GM12878 (cell line): ENCODE measurements around the gene MRPL33. TPM values are rescaled to one million over a fixed set of nuclear protein-coding genes. Genes with fewer than 3 reads are reported as not detected.

Source experiments
- ATAC-seq: fragments of 200-7000 bp; cut with Tn5 transposase; 3 replicates; pipeline ENCODE4 v1.9.1; 2020; ENCODE audit warnings: mild to moderate bottlenecking, moderate library complexity
- BruUV-seq: library from RNA; stranded (reverse); fragments of 400-500 nt; replicated peaks from 2 replicates; lab custom pipeline; 2021; lab: Mats Ljungman, UMichigan
- CTCF ChIA-PET: fragments of 300-600 bp; sonication (Branson Sonifier 250); formaldehyde crosslinking; extraction: SDS; loops from one replicate; lab custom pipeline; 2021; ENCODE audit warnings: inconsistent platforms; lab: Yijun Ruan, JAX
- POLR2A ChIA-PET: fragments of 350-600 bp; formaldehyde crosslinking; extraction: SDS; loops from one replicate; lab custom pipeline; 2021; ENCODE audit warnings: inconsistent platforms; lab: Charles Lee
- RAD21 ChIA-PET: fragments of 300-600 bp; sonication (Branson Sonifier 250); formaldehyde crosslinking; loops from one replicate; lab custom pipeline; 2023; ENCODE audit warnings: antibody characterized with exemption; ENCODE audit not compliant: unreplicated experiment; lab: Charles Lee
- SMC1A ChIA-PET: fragments of 300-600 bp; sonication (Branson Sonifier 250); formaldehyde crosslinking; loops from one replicate; lab custom pipeline; 2023; ENCODE audit not compliant: unreplicated experiment, uncharacterized antibody; lab: Charles Lee
- DNase-seq: peaks from one replicate; pipeline ENCODE4 v3.0.0-alpha.2; 2011; ENCODE audit warnings: low read depth, low spot score
- FAIRE-seq: peaks from 3 replicates; lab custom pipeline; 2011; peaks lifted over from hg19 to GRCh38; lab: Jason Lieb, UNC
- H2AFZ ChIP-seq: 2 replicates; pipeline ENCODE4 v1.6.0; 2011; ENCODE audit warnings: low read depth, low read length, control low read depth; ENCODE audit not compliant: control insufficient read depth
- H3K27ac ChIP-seq: 2 replicates; pipeline ENCODE4 v1.5.1; 2011; ENCODE audit warnings: control low read depth; ENCODE audit not compliant: control insufficient read depth, insufficient read depth
- H3K27me3 ChIP-seq, 2 experiments: replicated peaks in 1 of 2; 2 replicates each; pipeline versions ENCODE4 v1.6.0 to v1.6.1; 2011; ENCODE audit warnings: low read length in 1 of 2; ENCODE audit not compliant: control insufficient read depth in 2 of 2, insufficient read depth in 2 of 2
- H3K36me3 ChIP-seq, 2 experiments: 2 replicates each; pipeline ENCODE4 v1.5.1; 2011; ENCODE audit warnings: low read length in 1 of 2; ENCODE audit not compliant: control insufficient read depth in 2 of 2, insufficient read depth in 2 of 2
- H3K4me1 ChIP-seq: 2 replicates; pipeline ENCODE4 v1.6.1; 2011; ENCODE audit warnings: mild to moderate bottlenecking, low read length, moderate library complexity, mixed read lengths; ENCODE audit not compliant: control insufficient read depth, insufficient read depth
- H3K4me2 ChIP-seq: 2 replicates; pipeline ENCODE4 v1.6.0; 2011; ENCODE audit warnings: control low read depth; ENCODE audit not compliant: control insufficient read depth, insufficient read depth
- H3K4me3 ChIP-seq: fragments of 200-600 bp; sonication (generic); 2 replicates; pipeline ENCODE4 v1.5.1; 2016
- H3K79me2 ChIP-seq: 2 replicates; pipeline ENCODE4 v1.6.0; 2011; ENCODE audit warnings: low read length; ENCODE audit not compliant: control insufficient read depth, insufficient read depth
- H3K9ac ChIP-seq: 2 replicates; pipeline ENCODE4 v1.8.0; 2011; ENCODE audit warnings: low read length, control low read depth, mixed read lengths; ENCODE audit not compliant: control insufficient read depth, insufficient read depth
- H3K9me3 ChIP-seq: replicated peaks from 3 replicates; pipeline ENCODE4 v1.5.1; 2011; ENCODE audit warnings: mild to moderate bottlenecking, low read length; ENCODE audit not compliant: control insufficient read depth, insufficient read depth
- H4K20me1 ChIP-seq: 2 replicates; pipeline ENCODE4 v1.6.0; 2011; ENCODE audit not compliant: control insufficient read depth, insufficient read depth
- MXI1 ChIP-seq: fragments of 150-350 bp; IDR thresholded peaks from 2 replicates; pipeline ENCODE4 v1.6.1; 2011; ENCODE audit warnings: low read depth, mild to moderate bottlenecking, inconsistent platforms, low read length, improper control_type of control experiment
- MYB ChIP-seq: fragments of 150-350 bp; IDR thresholded peaks from 2 replicates; pipeline ENCODE4 v1.6.1; 2014; ENCODE audit warnings: mild to moderate bottlenecking, low read depth, low read length, borderline replicate concordance
- PAX5 ChIP-seq: IDR thresholded peaks from 2 replicates; pipeline ENCODE4 v1.6.1; 2011; ENCODE audit warnings: low read depth, low read length, borderline replicate concordance
- RBBP5 ChIP-seq: fragments of 200-600 bp; sonication (generic); conservative IDR thresholded peaks from 2 replicates; pipeline ENCODE4 v1.6.1; 2016
- RELA ChIP-seq: fragments of 450-650 bp; IDR thresholded peaks from 2 replicates; pipeline ENCODE4 v1.8.0; 2014; ENCODE audit warnings: borderline replicate concordance; ENCODE audit not compliant: partially characterized antibody
- RUNX3 ChIP-seq: IDR thresholded peaks from 2 replicates; pipeline ENCODE4 v1.6.1; 2012; ENCODE audit warnings: low read length, inconsistent platforms
- SIX5 ChIP-seq: IDR thresholded peaks from 2 replicates; pipeline ENCODE4 v1.6.1; 2011; ENCODE audit warnings: mild to moderate bottlenecking, low read depth, low read length, moderate library complexity; ENCODE audit not compliant: severe bottlenecking
- SMAD5 ChIP-seq: IDR thresholded peaks from 2 replicates; pipeline ENCODE4 v1.6.1; 2016; ENCODE audit warnings: antibody characterized with exemption, low read depth
- SMARCA5 ChIP-seq: fragments of 450-650 bp; IDR thresholded peaks from 2 replicates; pipeline ENCODE4 v1.6.1; 2017; ENCODE audit warnings: mild to moderate bottlenecking
- TBL1XR1 ChIP-seq: IDR thresholded peaks from 2 replicates; pipeline ENCODE4 v1.6.1; 2012; ENCODE audit warnings: low read depth, low read length, improper control_type of control experiment
- WGBS: methylation state at CpG from one replicate; pipeline ENCODE4 v1.1.6; 2016; ENCODE audit warnings: low lambda C conversion rate; ENCODE audit not compliant: insufficient replicate concordance, insufficient coverage; ENCODE audit errors: missing lambda C conversion rate; 5-methylcytosine and 5-hydroxymethylcytosine counted together
- in situ Hi-C: fragments of 300-500 bp; cut with MboI; formaldehyde crosslinking; loops from 9 replicates; pipeline ENCODE4 v1.14.3; 2018; ENCODE audit warnings: mixed read lengths
- intact Hi-C: fragments of 100-400 bp; cut with micrococcal nuclease; formaldehyde crosslinking; loops from one replicate; pipeline ENCODE4 v1.14.2; 2022; ENCODE audit not compliant: unreplicated experiment
- polyA plus RNA-seq, 11 experiments: library from polyadenylated mRNA; depleted of rRNA in 4 of 11; unstranded in 6 of 11; stranded (reverse) in 5 of 11; fragments of >200 nt; fragmentation: Nextera tagmentation in 4 of 11; fragmentation: Illumina TruSeq in 1 of 11; extraction: Ambion mirVana in 4 of 11; extraction: Trizol in 1 of 11; gene quantifications; 1 replicate in 1 of 11; 2 replicates in 10 of 11; pipeline versions ENCODE4 v1.2.1 to v1.2.3, GENCODE V29; 2011 to 2016; ENCODE audit warnings: inconsistent platforms in 2 of 11, missing spikeins in 2 of 11, low read depth in 1 of 11
- total RNA-seq, 4 experiments: library from RNA; depleted of rRNA in 3 of 4; stranded (reverse); fragments of >200 nt in 3 of 4; fragmentation: Illumina TruSeq in 1 of 4; extraction: Trizol in 1 of 4; gene quantifications; 2 replicates each; pipeline versions ENCODE4 v1.2.1 to v1.2.3, GENCODE V29; 2013 to 2021

MRPL33 gene
- total and polyA plus RNA-seq, 10 of the 15 experiments (the other 5 are each of a cell fraction or from before 2014, with no cell fraction given), result 50.1 to 318 (median 160) TPM

DNA sequence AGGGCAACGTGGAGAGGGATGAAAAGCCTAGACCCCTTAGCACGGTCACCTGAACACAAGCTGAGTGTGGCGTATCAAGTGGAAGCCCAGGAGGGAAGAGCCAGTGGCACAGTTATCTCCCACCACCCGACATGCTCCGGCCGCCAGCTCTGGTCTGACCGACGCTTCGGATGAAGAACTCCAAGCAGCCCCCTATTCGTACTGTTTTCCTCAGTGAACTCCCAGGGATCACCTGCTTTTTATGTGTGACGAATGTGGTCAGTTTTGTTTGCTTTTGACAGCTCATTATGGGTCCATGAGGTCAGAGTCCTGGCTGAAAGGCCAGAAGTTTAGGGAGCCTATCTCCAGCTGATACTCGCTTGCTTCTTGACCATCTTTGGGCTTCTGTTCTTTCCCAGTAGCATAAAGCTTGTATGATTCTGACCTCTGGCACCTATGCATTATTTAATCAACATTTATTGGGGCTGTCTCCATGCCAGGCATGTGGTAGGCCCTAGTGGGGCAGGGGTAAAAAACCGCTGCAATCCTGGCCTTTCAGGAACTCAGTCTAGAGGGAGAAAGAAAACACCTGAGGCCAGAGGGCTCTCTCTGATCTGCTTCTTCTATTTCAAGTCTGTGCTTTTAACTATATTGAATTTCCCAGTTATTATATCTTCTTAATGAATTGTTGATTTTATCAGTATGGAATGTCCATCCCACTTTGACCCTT is 33.0 kb upstream of the MRPL33 start:
- H3K4me3 ChIP-seq, result no peak overlapping the region
- BruUV-seq, result no TSS peak
- DNase-seq, result no peak
- H3K27me3 ChIP-seq, result peaks cover 2 to 11% of the 10 kb centered on the region in 2 experiments
- intact Hi-C loops, result no loop called here
- SMC1A ChIA-PET, result no interaction called here
- H3K79me2 ChIP-seq, result no peaks in the 10 kb centered on the region
- whole genome bisulfite sequencing, result 48% methylated on average over 13 of the region's 13 CpGs
- no peak overlapping the region for H3K4me2 ChIP-seq
- in situ Hi-C loops, result no loop called here
- no peaks in the 10 kb centered on the region for H3K4me1 ChIP-seq
- H2AFZ ChIP-seq, result no peak overlapping the region
- TF ChIP-seq SMAD5 (no peak), RELA (no peak), RUNX3 (no peak), TBL1XR1 (no peak), SMARCA5 (no peak), SIX5 (no peak), MXI1 (no peak), MYB (no peak), PAX5 (no peak), RBBP5 (no peak)
- TF ChIP-seq, all 136 proteins: peak for 0
- CTCF ChIA-PET, result interaction anchor here (2.4 kb wide), 1 partner anchor 15 kb away, joined by 7 read pairs; no protein-coding TSS in a partner anchor
- POLR2A ChIA-PET, result no interaction called here
- no peaks in the 10 kb centered on the region; the same call in 2 of the 3 replicates for H3K9me3 ChIP-seq
- no peak overlapping the region for H3K27ac ChIP-seq
- FAIRE-seq (no peak), ATAC-seq (no peak)
- no peaks in the 10 kb centered on the region for H3K36me3 ChIP-seq
- H4K20me1 ChIP-seq, result no peaks in the 10 kb centered on the region
- RAD21 ChIA-PET, result no interaction called here
- H3K9ac ChIP-seq, result no peak overlapping the region
